ENCODE data around the gene ING1.
"Not testable (repeated sequence)": the region's sequence is repeated elsewhere in the genome, so short reads cannot be mapped to it uniquely, and the experiment has no call there.

Gene ING1

DNA sequence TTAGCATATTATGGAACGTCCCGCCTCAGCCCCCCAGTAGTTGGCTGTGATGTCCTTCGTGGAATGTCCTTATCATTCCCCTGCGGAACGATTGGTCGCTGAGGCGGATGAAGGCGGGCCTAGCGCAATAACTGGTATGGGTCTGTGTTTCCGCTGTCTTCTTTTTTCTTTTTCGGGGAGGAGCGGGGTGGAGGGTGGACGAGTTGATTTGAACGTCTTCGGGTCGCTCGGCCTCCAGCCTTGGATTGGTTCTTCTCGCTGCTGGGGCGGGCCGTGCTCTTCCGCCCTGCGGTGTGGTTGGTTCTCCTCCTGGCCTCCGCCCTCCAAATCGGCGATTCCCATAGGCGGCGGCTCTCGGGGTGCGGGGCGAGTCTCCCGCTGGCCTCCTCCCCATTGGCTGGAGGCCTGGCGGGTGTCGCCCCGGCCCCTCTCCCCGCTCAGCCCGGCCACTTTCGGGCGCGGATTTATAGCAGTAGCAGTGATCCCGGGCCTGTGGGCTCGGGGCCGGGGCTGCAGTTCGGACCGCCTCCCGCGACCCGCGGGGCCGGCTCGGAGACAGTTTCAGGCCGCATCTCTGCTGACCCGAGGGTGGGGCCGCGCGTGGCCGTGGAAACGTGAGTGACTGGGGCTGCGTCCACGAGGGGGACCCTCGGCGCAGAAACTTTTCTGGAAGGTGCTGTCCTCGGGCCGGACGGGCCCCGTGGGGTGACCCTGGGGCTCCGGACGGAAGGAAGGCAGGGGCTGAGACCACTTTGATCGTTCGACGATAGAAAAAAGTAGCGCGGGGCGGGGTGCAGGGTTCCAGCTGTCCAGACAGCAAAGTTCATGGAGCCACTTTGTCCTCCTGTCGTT lies 2.1 kb downstream of the ING1 start:
- TF ChIP-seq, protein P1, sequence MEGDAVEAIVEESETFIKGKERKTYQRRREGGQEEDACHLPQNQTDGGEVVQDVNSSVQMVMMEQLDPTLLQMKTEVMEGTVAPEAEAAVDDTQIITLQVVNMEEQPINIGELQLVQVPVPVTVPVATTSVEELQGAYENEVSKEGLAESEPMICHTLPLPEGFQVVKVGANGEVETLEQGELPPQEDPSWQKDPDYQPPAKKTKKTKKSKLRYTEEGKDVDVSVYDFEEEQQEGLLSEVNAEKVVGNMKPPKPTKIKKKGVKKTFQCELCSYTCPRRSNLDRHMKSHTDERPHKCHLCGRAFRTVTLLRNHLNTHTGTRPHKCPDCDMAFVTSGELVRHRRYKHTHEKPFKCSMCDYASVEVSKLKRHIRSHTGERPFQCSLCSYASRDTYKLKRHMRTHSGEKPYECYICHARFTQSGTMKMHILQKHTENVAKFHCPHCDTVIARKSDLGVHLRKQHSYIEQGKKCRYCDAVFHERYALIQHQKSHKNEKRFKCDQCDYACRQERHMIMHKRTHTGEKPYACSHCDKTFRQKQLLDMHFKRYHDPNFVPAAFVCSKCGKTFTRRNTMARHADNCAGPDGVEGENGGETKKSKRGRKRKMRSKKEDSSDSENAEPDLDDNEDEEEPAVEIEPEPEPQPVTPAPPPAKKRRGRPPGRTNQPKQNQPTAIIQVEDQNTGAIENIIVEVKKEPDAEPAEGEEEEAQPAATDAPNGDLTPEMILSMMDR (IDR thresholded peaks at IDR 0.05; ENCODE audit: extremely low read depth, insufficient read depth, missing control alignments) = peak; percentile 33
- DNase-seq (ENCODE audit: low spot score) = peak; percentile 96
- in situ Hi-C loops (cut with MboI; ENCODE audit: low pct_unique_long_range_greater_than_20kb, low sequenced_read_pairs, unreplicated experiment) = no loop called here

DNA sequence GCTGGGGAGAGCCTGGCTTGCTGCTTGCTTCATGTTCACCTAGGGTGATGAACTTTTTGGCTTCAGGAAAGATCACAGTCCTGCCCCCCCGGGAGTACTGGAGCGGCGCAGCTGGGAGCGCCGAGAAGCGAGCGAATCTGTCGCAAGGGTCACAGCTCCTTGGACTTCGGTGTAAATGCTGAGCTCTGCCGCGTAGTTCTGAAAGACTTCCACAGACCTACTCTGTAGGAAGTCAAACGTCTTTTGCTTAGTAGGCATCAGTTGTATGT lies 2.7 kb downstream of the ING1 start:
- DNase-seq (ENCODE audit: low spot score) = no peak
- in situ Hi-C loops (cut with MboI; ENCODE audit: low pct_unique_long_range_greater_than_20kb, low sequenced_read_pairs, unreplicated experiment) = no loop called here
- TF ChIP-seq, protein P1 (IDR thresholded peaks at IDR 0.05; ENCODE audit: extremely low read depth, insufficient read depth, missing control alignments) = no peak

DNA sequence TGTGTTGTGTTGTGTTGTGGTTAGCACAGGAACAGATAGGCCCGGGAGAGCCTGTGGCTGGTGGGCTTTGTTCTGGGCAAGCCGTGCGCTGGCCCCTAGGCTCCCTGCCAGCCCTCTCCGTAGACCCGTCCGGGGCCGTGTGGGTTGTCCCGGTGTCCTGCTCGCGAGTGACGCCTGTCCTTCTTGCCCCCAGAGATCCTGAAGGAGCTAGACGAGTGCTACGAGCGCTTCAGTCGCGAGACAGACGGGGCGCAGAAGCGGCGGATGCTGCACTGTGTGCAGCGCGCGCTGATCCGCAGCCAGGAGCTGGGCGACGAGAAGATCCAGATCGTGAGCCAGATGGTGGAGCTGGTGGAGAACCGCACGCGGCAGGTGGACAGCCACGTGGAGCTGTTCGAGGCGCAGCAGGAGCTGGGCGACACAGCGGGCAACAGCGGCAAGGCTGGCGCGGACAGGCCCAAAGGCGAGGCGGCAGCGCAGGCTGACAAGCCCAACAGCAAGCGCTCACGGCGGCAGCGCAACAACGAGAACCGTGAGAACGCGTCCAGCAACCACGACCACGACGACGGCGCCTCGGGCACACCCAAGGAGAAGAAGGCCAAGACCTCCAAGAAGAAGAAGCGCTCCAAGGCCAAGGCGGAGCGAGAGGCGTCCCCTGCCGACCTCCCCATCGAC lies 5.7 kb downstream of the ING1 start:
- TF ChIP-seq, protein P1 (IDR thresholded peaks at IDR 0.05; ENCODE audit: extremely low read depth, insufficient read depth, missing control alignments) = no peak
- DNase-seq (ENCODE audit: low spot score) = no peak
- in situ Hi-C loops (cut with MboI; ENCODE audit: low pct_unique_long_range_greater_than_20kb, low sequenced_read_pairs, unreplicated experiment) = no loop called here

DNA sequence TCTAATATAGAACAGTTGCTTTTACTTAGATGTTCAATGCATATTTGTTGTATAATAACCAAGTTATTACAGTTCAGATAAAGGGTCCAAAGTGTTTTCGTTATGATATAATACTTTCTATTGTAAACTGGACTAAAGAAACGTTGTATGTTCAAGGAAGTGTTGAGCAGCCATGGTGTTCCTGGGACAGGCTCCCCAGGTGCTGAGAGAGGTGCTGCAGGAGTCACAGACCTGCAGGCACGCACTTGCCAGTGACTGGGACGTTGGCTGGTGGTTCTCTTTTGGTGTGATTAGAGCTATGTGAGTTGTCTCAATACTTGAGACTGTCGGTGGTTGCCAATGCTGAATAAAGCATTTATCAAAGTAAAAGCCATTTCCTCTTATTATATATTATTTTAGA lies 9.5 kb downstream of the ING1 start:
- TF ChIP-seq, protein P1 (IDR thresholded peaks at IDR 0.05; ENCODE audit: extremely low read depth, insufficient read depth, missing control alignments) = no peak
- in situ Hi-C loops (cut with MboI; ENCODE audit: low pct_unique_long_range_greater_than_20kb, low sequenced_read_pairs, unreplicated experiment) = no loop called here
- DNase-seq (ENCODE audit: low spot score) = no peak

DNA sequence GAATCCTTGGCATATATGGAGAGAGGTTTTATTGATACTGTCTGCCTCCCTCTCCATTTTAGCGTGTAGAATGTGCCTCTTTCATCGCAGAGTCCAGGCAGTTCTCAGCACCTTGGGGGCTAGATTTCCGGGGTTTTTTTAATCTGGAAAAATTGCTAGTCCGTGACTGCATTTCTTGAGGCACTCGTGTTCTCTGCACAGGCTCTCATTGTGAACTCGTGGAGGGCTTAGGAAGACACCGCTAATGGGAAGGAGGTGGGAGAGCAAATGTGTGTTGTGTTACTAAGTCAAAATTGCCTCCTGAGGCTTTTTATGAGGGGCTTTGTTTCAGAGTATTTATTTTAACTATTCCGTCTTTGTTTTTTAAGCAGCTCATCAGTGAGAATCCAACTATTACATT lies 10.1 kb downstream of the ING1 start:
- in situ Hi-C loops (cut with MboI; ENCODE audit: low pct_unique_long_range_greater_than_20kb, low sequenced_read_pairs, unreplicated experiment) = no loop called here
- no peak for DNase-seq (ENCODE audit: low spot score)
- TF ChIP-seq, protein P1 (IDR thresholded peaks at IDR 0.05; ENCODE audit: extremely low read depth, insufficient read depth, missing control alignments) = no peak

DNA sequence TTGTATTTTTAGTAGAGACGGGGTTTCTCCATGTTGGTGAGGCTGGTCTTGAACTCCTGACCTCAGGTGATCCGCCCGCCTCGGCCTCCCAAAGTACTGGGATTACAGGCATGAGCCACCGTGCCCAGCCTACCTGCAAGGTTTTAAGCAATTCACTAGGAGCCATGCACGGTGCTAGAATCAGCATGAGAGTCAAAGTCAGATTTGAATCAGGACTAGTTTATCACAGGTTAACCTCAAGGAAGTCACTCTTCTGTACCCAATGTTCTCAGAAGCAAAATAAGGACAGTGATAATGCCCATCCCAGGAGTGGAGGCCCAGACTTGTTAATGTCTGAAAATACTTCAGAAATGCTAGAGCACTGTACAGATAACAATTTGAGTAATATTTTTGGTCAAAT lies 12.7 kb downstream of the ING1 start:
- in situ Hi-C loops (cut with MboI; ENCODE audit: low pct_unique_long_range_greater_than_20kb, low sequenced_read_pairs, unreplicated experiment) = not testable (repeated sequence)

DNA sequence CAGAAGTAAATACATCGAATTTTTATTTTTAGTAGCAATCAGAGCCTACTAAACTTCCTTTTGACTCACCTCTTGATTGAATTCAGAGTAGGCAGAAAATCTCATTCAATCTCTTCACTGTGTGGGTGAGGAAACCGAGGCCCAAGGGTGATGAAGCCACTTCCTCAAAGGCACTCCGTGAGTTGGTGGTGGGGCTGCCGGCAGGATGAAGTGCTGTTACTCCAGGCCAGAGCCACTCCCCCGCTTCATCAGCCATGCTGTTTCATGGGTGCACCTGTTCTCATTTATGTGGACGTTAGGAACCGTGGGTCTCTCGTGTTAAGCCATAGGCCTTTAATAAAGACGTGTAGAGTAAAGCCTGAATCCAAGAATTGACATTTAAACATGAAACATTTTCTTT lies 13.2 kb downstream of the ING1 start:
- TF ChIP-seq, protein P1 (IDR thresholded peaks at IDR 0.05; ENCODE audit: extremely low read depth, insufficient read depth, missing control alignments) = no peak
- DNase-seq (ENCODE audit: low spot score) = no peak
- in situ Hi-C loops (cut with MboI; ENCODE audit: low pct_unique_long_range_greater_than_20kb, low sequenced_read_pairs, unreplicated experiment) = no loop called here

More for the DNA sequence above, 12.7 kb downstream of the ING1 start:
- not testable (repeated sequence) for DNase-seq (ENCODE audit: low spot score)
